CD1c-positive myeloid dendritic cell (primary cell): ENCODE data around the gene NMT1.

Experiments
- DNase-seq: peaks from one replicate; pipeline ENCODE4 v3.0.0-alpha.2; 2016; ENCODE audit errors: extremely low spot score

The NMT1 gene

GRCh38 chr17:45060797-45061605 lies at the start of gene NMT1:
Gene NMT1, plus strand, starts transcription at chr17:45061317. Its CDS starts 13 bp downstream, at chr17:45061330.
- DNase-seq = peak; percentile 100

GRCh38 chr17:45011767-45012166 lies 49.4 kb upstream of the NMT1 start:
- no peak for DNase-seq

- DNase-seq = no peak
Observed at GRCh38 chr17:45013021-45013997, 47.8 kb upstream of the NMT1 start.

- no peak for DNase-seq
Observed at GRCh38 chr17:45016237-45016636, 44.9 kb upstream of the NMT1 start.

DNA sequence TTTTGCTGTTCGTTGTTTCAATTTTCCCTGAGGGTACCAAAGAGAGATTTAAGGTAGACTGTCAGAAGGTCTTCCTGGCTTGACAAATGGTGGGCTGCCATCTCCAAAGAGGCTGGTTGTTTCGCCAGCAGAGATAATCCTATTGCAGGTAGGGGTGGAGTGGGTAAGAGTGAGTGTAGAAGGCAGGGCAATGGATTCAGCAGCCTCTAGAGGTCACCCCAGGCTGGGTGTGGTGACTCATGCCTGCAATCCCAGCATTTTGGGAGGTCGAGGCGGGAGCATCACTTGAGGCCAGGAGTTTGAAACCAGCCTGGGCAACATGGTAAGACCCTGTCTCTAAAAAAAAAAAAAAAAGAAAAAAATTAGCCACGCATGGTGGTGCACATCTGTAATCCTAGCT lies 44.3 kb upstream of the NMT1 start:
- no peak for DNase-seq

- no peak for DNase-seq
Observed at GRCh38 chr17:45018514-45018847, 42.6 kb upstream of the NMT1 start.

DNA sequence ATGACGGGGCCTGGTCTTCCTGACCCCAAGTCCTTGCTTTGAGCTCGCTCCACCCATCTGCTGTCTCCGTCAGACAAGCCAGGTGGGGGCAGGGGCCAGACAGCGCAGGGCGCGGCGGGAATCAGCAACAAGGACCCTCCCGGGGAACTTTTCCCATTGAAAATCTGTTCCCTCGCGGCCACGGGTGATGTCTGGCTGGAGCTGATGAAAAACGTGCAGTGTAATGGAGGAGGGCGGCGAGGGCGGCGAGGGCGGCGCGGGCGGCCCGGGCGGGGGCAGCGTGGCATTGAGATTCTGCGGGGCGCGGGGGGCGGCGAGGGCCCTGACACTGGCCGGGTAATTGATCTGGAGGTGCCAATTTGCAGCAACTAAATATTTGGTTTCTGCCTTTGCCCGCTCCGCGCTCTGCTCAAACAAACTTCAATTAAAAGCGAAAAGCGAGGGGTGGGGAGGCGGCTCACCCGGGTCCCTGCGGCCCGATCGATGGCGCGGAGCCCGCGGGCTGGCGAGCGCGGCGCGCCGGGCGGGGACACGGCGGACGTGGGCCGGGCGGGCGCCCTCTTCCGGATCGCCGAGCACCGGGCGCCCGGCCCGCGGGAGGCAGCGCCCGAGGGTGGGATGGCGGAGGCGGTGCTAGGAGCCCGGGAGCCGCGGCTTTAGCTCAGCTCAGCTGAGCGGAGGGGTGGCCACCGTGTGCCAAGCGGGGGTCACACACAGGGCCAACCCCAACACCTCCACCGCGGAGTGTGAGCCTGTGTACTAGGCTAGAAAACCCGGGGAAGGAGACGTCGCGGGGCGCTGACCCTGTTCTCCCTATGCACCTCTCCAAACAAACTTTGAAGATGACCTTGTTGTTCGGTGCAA lies 42.0 kb upstream of the NMT1 start:
- DNase-seq = peak; percentile 66

GRCh38 chr17:45020354-45021138 lies 40.6 kb upstream of the NMT1 start:
- no peak for DNase-seq

DNA sequence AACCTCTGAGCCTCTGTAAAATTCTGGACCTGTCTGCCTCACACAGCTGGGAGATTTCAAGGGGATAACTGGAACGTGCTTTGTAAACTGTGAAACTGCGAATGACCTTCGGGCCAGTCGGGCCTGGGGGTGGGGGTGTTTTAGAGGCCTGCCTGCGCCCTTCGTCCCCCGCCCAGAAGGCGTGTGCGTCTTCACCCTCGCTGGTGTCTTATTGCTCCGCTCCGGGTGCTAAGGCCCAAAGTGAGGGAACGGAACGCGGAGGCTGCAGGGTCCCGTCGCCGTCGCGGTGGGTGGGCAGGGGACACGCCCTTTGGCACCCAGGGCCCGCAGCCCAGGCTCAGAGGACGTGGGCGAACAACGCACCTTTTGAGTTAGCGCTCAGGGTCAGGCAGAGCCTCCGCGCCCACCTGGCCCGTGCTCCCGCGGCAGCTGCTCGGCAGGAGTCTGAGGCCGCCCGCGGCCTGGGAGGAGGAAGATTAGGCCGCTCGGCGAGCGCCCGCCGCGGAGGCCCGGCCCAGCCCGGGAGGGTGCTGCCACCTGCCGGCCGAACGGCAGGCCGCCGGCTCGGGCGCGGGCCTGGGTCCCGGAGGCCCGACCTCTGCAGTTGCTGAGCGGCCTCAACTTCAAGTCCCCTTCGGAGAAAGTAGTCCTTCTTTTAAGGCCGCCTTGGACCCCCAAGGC lies 39.4 kb upstream of the NMT1 start:
- peak; percentile 76 for DNase-seq

DNA sequence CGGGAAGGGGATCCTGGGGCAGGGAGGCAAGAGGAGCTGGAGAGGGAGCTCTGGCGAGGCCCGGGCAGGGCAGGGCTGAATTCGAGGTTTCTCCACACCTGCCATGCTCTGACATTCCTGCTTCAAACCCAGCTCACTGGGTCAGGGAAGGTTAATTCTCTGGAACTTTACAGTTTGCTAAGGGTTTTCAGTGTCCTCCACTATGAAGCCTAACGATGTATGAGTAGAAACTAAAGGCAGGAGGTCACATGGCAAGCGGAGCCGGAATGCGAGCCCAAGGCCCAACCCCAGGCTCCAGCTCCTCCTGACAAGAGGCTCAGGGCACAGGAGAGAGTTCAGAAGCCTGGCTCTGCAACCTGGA lies 38.8 kb upstream of the NMT1 start:
- DNase-seq = no peak

GRCh38 chr17:45022655-45023339 lies 38.3 kb upstream of the NMT1 start:
- no peak for DNase-seq

DNA sequence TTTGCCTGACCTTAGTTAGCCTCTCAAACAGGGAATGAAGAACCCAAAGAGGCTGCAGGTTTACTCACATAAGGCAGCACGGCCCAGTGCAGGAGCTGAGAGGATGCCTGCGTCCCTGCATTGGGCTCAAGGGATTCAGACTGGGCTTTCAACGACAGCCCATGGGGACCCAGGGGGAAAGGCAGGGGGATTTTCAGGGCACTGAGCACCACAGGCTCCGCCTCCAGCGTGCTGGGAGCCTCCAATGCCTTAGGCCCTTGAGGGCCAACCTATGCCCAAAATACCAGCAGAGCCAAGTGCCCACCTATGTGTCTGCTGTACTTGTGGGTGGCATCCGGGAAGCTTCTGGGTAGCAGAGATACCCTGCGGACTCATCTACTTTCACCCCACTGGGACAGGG lies 32.0 kb upstream of the NMT1 start:
- no peak for DNase-seq

DNA sequence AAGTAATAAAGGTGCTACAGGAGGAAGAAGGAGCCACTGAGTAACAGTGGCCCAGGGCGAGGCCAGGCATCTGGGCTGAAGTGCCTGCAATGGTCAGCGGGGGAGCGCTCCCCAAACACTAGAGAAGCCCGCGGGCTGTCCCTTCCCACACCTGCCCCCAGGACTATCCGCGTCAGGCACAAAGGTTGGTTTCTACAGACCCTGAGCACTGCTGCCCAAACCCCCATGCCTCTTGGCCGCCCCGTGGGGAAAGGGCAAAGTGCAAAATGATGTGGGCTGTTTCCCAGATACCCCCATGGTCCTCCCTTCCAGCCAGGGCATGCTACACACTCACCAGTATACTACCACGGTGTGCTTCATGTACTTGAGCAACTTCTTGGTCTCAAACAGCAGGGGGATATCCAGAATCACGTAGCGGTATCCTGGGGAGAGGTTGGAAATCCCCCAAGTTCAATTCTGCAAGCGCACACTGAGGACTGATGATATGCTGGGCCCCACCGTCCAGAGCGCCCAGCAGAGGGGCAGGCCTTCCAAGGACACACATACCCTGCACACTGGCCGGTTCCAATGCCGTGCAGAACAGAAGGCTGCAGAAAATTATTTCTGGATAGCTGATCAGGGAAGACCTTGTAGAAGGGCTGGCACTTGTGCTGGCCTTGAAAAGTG lies 31.2 kb upstream of the NMT1 start:
- no peak for DNase-seq

DNA sequence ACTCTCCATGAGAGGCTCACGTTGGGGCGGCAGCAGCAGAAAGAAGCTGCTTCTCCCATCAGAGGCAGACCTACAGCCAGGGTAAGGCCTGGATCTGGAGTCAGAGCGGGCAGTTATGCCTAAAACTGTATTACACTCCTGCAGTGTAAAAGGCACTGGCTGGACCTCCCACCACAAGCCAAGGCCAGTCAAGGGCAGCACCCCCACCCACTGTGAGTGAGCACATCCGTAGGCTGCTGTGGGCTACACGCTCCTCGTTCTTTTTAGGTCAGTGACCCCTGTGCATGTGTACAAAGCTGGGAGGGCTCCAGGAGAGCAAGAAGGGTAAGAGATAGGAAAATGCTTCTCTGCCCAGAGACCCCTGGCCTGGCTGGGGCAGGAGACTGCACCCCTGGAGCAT lies 30.4 kb upstream of the NMT1 start:
- DNase-seq = no peak

GRCh38 chr17:45031231-45032173 lies 29.6 kb upstream of the NMT1 start:
- no peak for DNase-seq

DNA sequence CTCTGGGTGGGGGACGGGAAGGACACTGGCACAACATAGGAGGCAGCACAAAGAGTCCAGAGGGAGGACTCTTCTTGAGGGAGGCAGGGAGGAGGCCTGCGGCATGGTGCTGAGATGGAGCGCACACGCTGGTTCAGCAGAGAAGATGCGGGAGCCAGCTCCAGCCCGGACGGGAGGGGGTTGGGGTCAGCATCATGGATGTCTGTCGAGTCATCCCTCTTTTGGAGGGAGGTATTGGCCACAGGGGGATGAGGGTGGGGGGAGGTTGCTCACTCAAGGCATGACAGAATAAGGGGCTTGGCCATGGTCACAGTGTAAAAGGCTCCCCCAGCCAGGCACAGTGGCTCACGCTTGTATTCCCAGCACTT lies 29.0 kb upstream of the NMT1 start:
- DNase-seq = no peak

DNA sequence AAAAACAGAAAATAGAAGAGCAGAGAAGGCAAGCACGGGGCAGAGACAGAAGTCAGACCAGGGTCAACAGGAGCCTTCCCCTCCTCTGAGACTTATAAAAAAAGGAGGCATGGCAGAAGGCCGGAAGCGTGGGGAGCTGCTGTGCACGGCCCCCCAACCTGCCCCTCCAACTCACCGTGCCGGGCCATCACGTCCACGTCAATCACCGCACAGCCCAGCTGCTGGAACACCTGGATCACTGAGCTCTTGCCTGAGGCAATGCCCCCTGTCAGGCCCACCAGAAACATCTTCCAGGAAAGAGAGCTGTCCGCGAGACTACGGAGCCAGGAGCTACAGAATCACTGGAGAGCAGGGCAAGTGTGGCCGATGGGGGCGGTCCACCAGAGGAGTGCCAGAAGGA lies 26.5 kb upstream of the NMT1 start:
- no peak for DNase-seq

- DNase-seq = no peak
Observed at GRCh38 chr17:45035848-45036247, 25.3 kb upstream of the NMT1 start.
